H54 (cell line): ENCODE data around the gene RAP1GAP.

Experiments used
- DNase-seq: peaks from one replicate; pipeline ENCODE4 v3.0.0; 2011; ENCODE audit warnings: low spot score, mixed read lengths; ENCODE audit not compliant: insufficient read length
- FAIRE-seq: peaks from 3 replicates; lab custom pipeline; 2011; peaks lifted over from hg19 to GRCh38; lab: Jason Lieb, UNC
- POLR2A ChIP-seq: IDR thresholded peaks from 2 replicates; pipeline ENCODE4 v1.6.1; 2011; ENCODE audit warnings: low read depth, mild to moderate bottlenecking, low read length

RAP1GAP gene

GRCh38 chr1:21670059-21670881 is 1.1 kb upstream of the RAP1GAP start:
- DNase-seq = no peak
- FAIRE-seq = no peak
- TF ChIP-seq POLR2A = no peak

GRCh38 chr1:21668951-21669257 is 253 bp downstream of the RAP1GAP start:
- no peak for TF ChIP-seq POLR2A
- no peak for DNase-seq
- no peak for FAIRE-seq

- DNase-seq = no peak
- FAIRE-seq = no peak
- no peak for TF ChIP-seq POLR2A
These were observed 766 bp downstream of the RAP1GAP start for GRCh38 chr1:21668232-21668950.

GRCh38 chr1:21667348-21668231 is 1.6 kb downstream of the RAP1GAP start:
- FAIRE-seq (no peak), DNase-seq (no peak)
- no peak for TF ChIP-seq POLR2A

GRCh38 chr1:21666576-21667320 is 2.4 kb downstream of the RAP1GAP start:
- DNase-seq (no peak), FAIRE-seq (no peak)
- TF ChIP-seq POLR2A = no peak

- no peak for FAIRE-seq
- DNase-seq = no peak
- TF ChIP-seq POLR2A = no peak
These were observed 3.2 kb downstream of the RAP1GAP start for GRCh38 chr1:21665711-21666575.

GRCh38 chr1:21664806-21665588 is 4.2 kb downstream of the RAP1GAP start:
- TF ChIP-seq POLR2A = no peak

GRCh38 chr1:21663951-21664805 is 5.0 kb downstream of the RAP1GAP start:
- TF ChIP-seq POLR2A = no peak
- FAIRE-seq (no peak), DNase-seq (no peak)

More at GRCh38 chr1:21664806-21665588, 4.2 kb downstream of the RAP1GAP start:
- FAIRE-seq (no peak), DNase-seq (no peak)

- DNase-seq = no peak
- no peak for TF ChIP-seq POLR2A
- no peak for FAIRE-seq
These were observed 5.8 kb downstream of the RAP1GAP start for GRCh38 chr1:21663248-21663950.

- no peak for FAIRE-seq
- no peak for DNase-seq
- TF ChIP-seq POLR2A = no peak
These were observed 6.5 kb downstream of the RAP1GAP start for GRCh38 chr1:21662426-21663247.
